DND-41 (cell line): ENCODE results near the gene PAQR6.

Source experiments
- CTCF ChIP-seq: IDR thresholded peaks from 2 replicates; pipeline ENCODE4 v1.5.1; 2012; ENCODE audit warnings: borderline replicate concordance, low read length, moderate library complexity, mild to moderate bottlenecking; ENCODE audit not compliant: poor library complexity, severe bottlenecking; ENCODE audit errors: extremely low read depth
- EZH2 ChIP-seq: IDR thresholded peaks from 3 replicates; pipeline ENCODE4 v1.6.1; 2012; ENCODE audit warnings: borderline replicate concordance, low read depth, mild to moderate bottlenecking, moderate library complexity, low read length, inconsistent platforms; ENCODE audit not compliant: severe bottlenecking

DNA sequence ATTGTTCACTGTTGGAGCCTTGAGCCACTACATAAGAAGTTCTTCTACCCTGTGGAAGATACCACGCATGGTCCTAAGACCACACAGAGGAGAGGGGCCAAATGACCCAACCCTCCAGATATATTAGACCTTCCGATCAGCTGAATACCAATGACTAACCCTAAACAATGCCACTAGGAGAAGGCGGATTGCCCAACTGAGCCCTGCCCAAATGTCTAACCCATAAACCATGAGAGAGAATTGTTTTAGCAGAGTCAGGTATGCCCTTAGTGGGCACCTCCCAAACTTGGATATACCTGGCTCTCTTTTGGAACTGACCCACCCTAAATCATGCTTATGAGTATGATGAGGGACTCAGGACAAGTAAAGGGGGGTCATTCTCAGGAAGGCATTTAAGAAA lies 22.5 kb upstream of the PAQR6 start:
- no peak for TF ChIP-seq CTCF
- TF ChIP-seq EZH2: no peak
